ENCODE measurements around the gene PAPOLB. TPM values are rescaled to one million over a fixed set of nuclear protein-coding genes. Genes with fewer than 3 reads are reported as not detected.
A peak's percentile ranks its signal among the peaks of the same experiment; 100 is the strongest.

Gene PAPOLB
- polyA plus RNA-seq, 1 donor, result 0.03 TPM

- no peak overlapping the region for H3K4me3 ChIP-seq (ENCODE audit: low read length)
- no peaks in the 10 kb centered on the region for H3K4me1 ChIP-seq (ENCODE audit: control insufficient read depth, insufficient read depth, low read length)
- WGBS (ENCODE audit: insufficient coverage, low lambda C conversion rate), result no CpG with 5 or more reads among the region's 3 CpGs
- peaks cover 14% of the 10 kb centered on the region for H3K27me3 ChIP-seq (ENCODE audit: control insufficient read depth, insufficient read depth, low read length)
- H3K27ac ChIP-seq (ENCODE audit: low read length), result no peak overlapping the region
- H3K36me3 ChIP-seq (ENCODE audit: control insufficient read depth, insufficient read depth, low read length), result no peaks in the 10 kb centered on the region
- peaks cover 4% of the 10 kb centered on the region for H3K9me3 ChIP-seq (ENCODE audit: control insufficient read depth, low read depth, low read length)
- DNase-seq, result no peak
Measured at GRCh38 chr7:4888161-4888560, 26.3 kb upstream of the PAPOLB start.

- Histone ChIP-seq H3K4me3 (ENCODE audit: low read length) (no peak overlapping the region), H3K27ac (ENCODE audit: low read length) (no peak overlapping the region), H3K4me1 (ENCODE audit: control insufficient read depth, insufficient read depth, low read length) (no peaks in the 10 kb centered on the region), H3K9me3 (ENCODE audit: control insufficient read depth, low read depth, low read length) (peaks cover 4% of the 10 kb centered on the region), H3K36me3 (ENCODE audit: control insufficient read depth, insufficient read depth, low read length) (no peaks in the 10 kb centered on the region), H3K27me3 (ENCODE audit: control insufficient read depth, insufficient read depth, low read length) (peaks cover 27% of the 10 kb centered on the region)
- no peak for DNase-seq
- WGBS (ENCODE audit: insufficient coverage, low lambda C conversion rate), result no CpG with 5 or more reads among the region's 1 CpG
Measured at GRCh38 chr7:4886671-4887070, 24.8 kb upstream of the PAPOLB start.

GRCh38 chr7:4885317-4885807 lies 23.5 kb upstream of the PAPOLB start:
- H3K27me3 ChIP-seq (ENCODE audit: control insufficient read depth, insufficient read depth, low read length), result peaks cover 27% of the 10 kb centered on the region
- no peaks in the 10 kb centered on the region for H3K36me3 ChIP-seq (ENCODE audit: control insufficient read depth, insufficient read depth, low read length)
- H3K4me3 ChIP-seq (ENCODE audit: low read length), result no peak overlapping the region
- 90% methylated on average over 2 of the region's 7 CpGs for WGBS (ENCODE audit: insufficient coverage, low lambda C conversion rate)
- H3K4me1 ChIP-seq (ENCODE audit: control insufficient read depth, insufficient read depth, low read length), result no peaks in the 10 kb centered on the region
- peaks cover 4% of the 10 kb centered on the region for H3K9me3 ChIP-seq (ENCODE audit: control insufficient read depth, low read depth, low read length)
- DNase-seq, result no peak
- no peak overlapping the region for H3K27ac ChIP-seq (ENCODE audit: low read length)

GRCh38 chr7:4884164-4884563 lies 22.3 kb upstream of the PAPOLB start:
- no CpG with 5 or more reads among the region's 10 CpGs for WGBS (ENCODE audit: insufficient coverage, low lambda C conversion rate)
- H3K9me3 ChIP-seq (ENCODE audit: control insufficient read depth, low read depth, low read length), result peaks cover 4% of the 10 kb centered on the region
- H3K4me1 ChIP-seq (ENCODE audit: control insufficient read depth, insufficient read depth, low read length), result no peaks in the 10 kb centered on the region
- H3K27me3 ChIP-seq (ENCODE audit: control insufficient read depth, insufficient read depth, low read length), result peaks cover 28% of the 10 kb centered on the region
- no peak overlapping the region for H3K27ac ChIP-seq (ENCODE audit: low read length)
- DNase-seq, result no peak
- H3K36me3 ChIP-seq (ENCODE audit: control insufficient read depth, insufficient read depth, low read length), result no peaks in the 10 kb centered on the region
- no peak overlapping the region for H3K4me3 ChIP-seq (ENCODE audit: low read length)

GRCh38 chr7:4883372-4884144 lies 21.7 kb upstream of the PAPOLB start, which contains the start of gene RADIL:
Gene RADIL (minus strand): TSS chr7:4883716. CDS start chr7:4878139, 5,577 bp downstream.
- no CpG with 5 or more reads among the region's 72 CpGs for WGBS (ENCODE audit: insufficient coverage, low lambda C conversion rate)
- peak; percentile 66 to 67 for DNase-seq
- peak within 1 kb of the TSS; percentile 15 for H3K4me3 ChIP-seq (ENCODE audit: low read length)
- H3K27me3 ChIP-seq (ENCODE audit: control insufficient read depth, insufficient read depth, low read length), result peaks cover 28% of the 10 kb centered on the region
- H3K36me3 ChIP-seq (ENCODE audit: control insufficient read depth, insufficient read depth, low read length), result no peaks in the 10 kb centered on the region
- H3K9me3 ChIP-seq (ENCODE audit: control insufficient read depth, low read depth, low read length), result peaks cover 4% of the 10 kb centered on the region
- H3K4me1 ChIP-seq (ENCODE audit: control insufficient read depth, insufficient read depth, low read length), result no peaks in the 10 kb centered on the region
- H3K27ac ChIP-seq (ENCODE audit: low read length), result peak within 1 kb of the TSS; percentile 25

DNA sequence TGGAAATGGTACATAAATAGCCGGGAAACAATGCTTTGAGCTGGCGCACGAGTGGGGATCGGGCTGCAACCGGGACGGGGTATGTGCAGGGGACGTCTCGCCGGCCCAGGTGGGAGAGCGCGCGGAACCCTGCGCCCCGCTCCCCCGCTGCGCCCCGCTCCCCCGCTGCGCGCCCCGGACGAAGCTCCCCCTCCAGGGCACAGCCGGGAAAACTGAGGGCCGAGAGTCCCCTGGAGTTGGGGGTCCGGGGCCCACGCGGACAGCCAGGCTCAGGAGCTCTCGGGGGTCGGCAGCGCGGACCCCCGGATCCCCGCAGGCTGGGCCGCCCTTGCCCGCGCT lies 21.2 kb upstream of the PAPOLB start:
- Histone ChIP-seq H3K27me3 (ENCODE audit: control insufficient read depth, insufficient read depth, low read length) (peaks cover 28% of the 10 kb centered on the region), H3K9me3 (ENCODE audit: control insufficient read depth, low read depth, low read length) (peaks cover 4% of the 10 kb centered on the region), H3K27ac (ENCODE audit: low read length) (no peak overlapping the region), H3K36me3 (ENCODE audit: control insufficient read depth, insufficient read depth, low read length) (no peaks in the 10 kb centered on the region), H3K4me1 (ENCODE audit: control insufficient read depth, insufficient read depth, low read length) (no peaks in the 10 kb centered on the region), H3K4me3 (ENCODE audit: low read length) (peak overlapping the region; percentile 15)
- WGBS (ENCODE audit: insufficient coverage, low lambda C conversion rate), result no CpG with 5 or more reads among the region's 36 CpGs
- no peak for DNase-seq

DNA sequence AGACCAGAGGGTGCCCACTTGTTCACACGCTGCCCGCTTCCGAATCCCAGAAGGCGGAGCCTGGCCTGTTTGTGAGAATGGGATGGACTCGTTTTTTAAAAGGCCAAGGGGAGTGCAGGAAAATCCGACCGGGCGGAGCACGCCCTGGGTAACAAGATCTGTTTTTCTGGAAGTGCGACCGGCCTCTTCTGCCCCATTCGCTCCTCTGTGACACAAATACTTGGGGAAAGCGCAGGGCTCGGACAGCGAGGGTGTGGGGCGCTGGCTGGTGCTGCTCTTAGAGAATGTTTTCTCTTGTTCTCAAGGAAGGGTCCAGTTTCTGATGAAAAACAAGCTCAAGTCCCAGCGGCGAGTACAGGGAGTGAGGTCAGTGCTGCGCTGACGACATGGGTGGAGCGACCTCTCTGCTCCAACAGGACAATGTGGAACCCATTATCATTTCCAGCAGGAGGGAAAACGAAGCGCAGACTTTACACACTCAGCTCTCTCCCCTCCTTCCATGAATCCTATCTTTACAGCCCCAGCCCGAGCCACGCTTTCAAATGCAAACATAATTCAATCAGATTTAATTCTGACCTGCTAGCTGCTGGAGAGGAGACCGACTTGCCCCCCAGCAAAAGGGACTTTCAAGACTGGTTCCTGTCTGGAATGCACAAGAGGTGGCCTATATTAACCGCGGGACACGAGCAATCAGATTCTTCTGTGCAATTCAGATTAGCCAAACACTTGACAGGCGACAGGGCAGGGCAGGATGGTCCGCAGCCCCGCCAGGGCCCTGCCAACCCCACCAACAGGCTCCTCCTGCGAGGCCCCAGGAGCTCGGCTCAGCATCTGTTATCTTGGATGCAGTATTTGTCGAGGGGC lies 20.6 kb upstream of the PAPOLB start:
- Histone ChIP-seq H3K9me3 (ENCODE audit: control insufficient read depth, low read depth, low read length) (peaks cover 4% of the 10 kb centered on the region), H3K27ac (ENCODE audit: low read length) (peak overlapping the region; percentile 25), H3K4me3 (ENCODE audit: low read length) (peak overlapping the region; percentile 15), H3K27me3 (ENCODE audit: control insufficient read depth, insufficient read depth, low read length) (peaks cover 28% of the 10 kb centered on the region), H3K36me3 (ENCODE audit: control insufficient read depth, insufficient read depth, low read length) (no peaks in the 10 kb centered on the region), H3K4me1 (ENCODE audit: control insufficient read depth, insufficient read depth, low read length) (no peaks in the 10 kb centered on the region)
- peak; percentile 16 to 35 for DNase-seq
- no CpG with 5 or more reads among the region's 35 CpGs for WGBS (ENCODE audit: insufficient coverage, low lambda C conversion rate)

GRCh38 chr7:4880218-4880617 lies 18.4 kb upstream of the PAPOLB start:
- DNase-seq, result no peak
- no peak overlapping the region for H3K27ac ChIP-seq (ENCODE audit: low read length)
- no CpG with 5 or more reads among the region's 10 CpGs for WGBS (ENCODE audit: insufficient coverage, low lambda C conversion rate)

DNA sequence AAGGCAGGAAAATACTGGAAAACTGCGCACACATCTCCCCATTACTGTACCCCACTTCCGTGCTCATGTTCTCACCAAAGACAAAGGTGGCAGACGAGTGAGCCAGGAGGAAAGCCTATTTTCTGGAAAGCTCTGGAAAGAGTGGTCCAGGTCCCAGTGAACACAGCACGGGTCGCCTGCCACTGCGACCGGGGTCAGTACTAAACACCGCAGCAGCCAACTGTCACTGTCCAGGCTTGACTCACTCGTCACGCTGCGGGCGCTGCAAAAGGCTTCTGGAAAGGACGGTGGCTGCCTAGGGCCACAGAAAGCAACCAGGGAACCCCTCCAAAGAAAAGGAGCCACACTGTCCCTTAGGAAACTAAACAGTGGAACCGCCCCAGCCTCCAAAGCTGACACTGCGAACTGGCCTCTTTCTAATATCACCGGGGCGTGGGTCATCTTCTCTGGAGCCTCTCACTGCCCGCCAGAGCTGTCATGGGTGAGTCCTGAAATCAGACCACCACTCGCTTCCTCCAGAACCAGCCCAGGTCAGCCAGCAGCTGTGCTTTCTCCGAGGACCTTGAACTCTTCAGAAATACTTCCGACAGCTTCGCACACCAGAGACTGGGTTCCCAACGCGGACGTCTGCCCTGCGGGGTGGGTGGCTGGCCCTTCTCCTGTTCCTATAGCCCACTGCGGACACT lies 17.7 kb upstream of the PAPOLB start:
- Histone ChIP-seq H3K36me3 (ENCODE audit: control insufficient read depth, insufficient read depth, low read length) (no peaks in the 10 kb centered on the region), H3K4me3 (ENCODE audit: low read length) (no peak overlapping the region), H3K9me3 (ENCODE audit: control insufficient read depth, low read depth, low read length) (peaks cover 4% of the 10 kb centered on the region), H3K4me1 (ENCODE audit: control insufficient read depth, insufficient read depth, low read length) (no peaks in the 10 kb centered on the region), H3K27me3 (ENCODE audit: control insufficient read depth, insufficient read depth, low read length) (peaks cover 24% of the 10 kb centered on the region), H3K27ac (ENCODE audit: low read length) (no peak overlapping the region)
- no CpG with 5 or more reads among the region's 27 CpGs for WGBS (ENCODE audit: insufficient coverage, low lambda C conversion rate)
- DNase-seq, result no peak

More at GRCh38 chr7:4880218-4880617, 18.4 kb upstream of the PAPOLB start:
- no peaks in the 10 kb centered on the region for H3K4me1 ChIP-seq (ENCODE audit: control insufficient read depth, insufficient read depth, low read length)
- H3K9me3 ChIP-seq (ENCODE audit: control insufficient read depth, low read depth, low read length), result peaks cover 4% of the 10 kb centered on the region
- peaks cover 24% of the 10 kb centered on the region for H3K27me3 ChIP-seq (ENCODE audit: control insufficient read depth, insufficient read depth, low read length)
- H3K4me3 ChIP-seq (ENCODE audit: low read length), result no peak overlapping the region
- no peaks in the 10 kb centered on the region for H3K36me3 ChIP-seq (ENCODE audit: control insufficient read depth, insufficient read depth, low read length)

All from large intestine (tissue), 3 donors.